H1 (cell line): ENCODE data around the gene PFN3. TPM values are rescaled to one million over a fixed set of nuclear protein-coding genes. Genes with fewer than 3 reads are reported as not detected.
A peak's percentile ranks its signal among the peaks of the same experiment; 100 is the strongest.

Experiments
- CTCF ChIA-PET: fragments of 300-600 bp; sonication (Branson Sonifier 250); formaldehyde crosslinking; loops from one replicate; lab custom pipeline; 2021; ENCODE audit not compliant: partially characterized antibody; lab: Charles Lee
- POLR2A ChIA-PET: fragments of 300-600 bp; sonication (Branson Sonifier 250); formaldehyde crosslinking; loops from one replicate; lab custom pipeline; 2021; ENCODE audit warnings: inconsistent platforms; ENCODE audit not compliant: partially characterized antibody; lab: Charles Lee
- DNase-seq, 2 experiments: peaks; one replicate each; pipeline versions ENCODE4 v3.0.0 to v3.0.0-alpha.2; 2010 to 2022; ENCODE audit warnings: low spot score in 2 of 2, low read depth in 1 of 2, mixed read lengths in 1 of 2
- FAIRE-seq: peaks from 2 replicates; lab custom pipeline; 2011; peaks lifted over from hg19 to GRCh38; lab: Jason Lieb, UNC
- H2AFZ ChIP-seq: 2 replicates; pipeline ENCODE4 v1.8.1; 2012; ENCODE audit warnings: low read length, inconsistent platforms
- H2AK5ac ChIP-seq: 2 replicates; pipeline ENCODE4 v1.6.1; 2013; ENCODE audit warnings: low read depth, low read length
- H2BK120ac ChIP-seq: replicated peaks from 2 replicates; pipeline ENCODE3; 2013; ENCODE audit warnings: low read depth, low read length, inconsistent platforms
- H2BK12ac ChIP-seq: 2 replicates; pipeline ENCODE4 v1.6.1; 2013; ENCODE audit warnings: low read depth, low read length
- H2BK15ac ChIP-seq: 2 replicates; pipeline ENCODE4 v1.6.1; 2013; ENCODE audit warnings: low read length
- H2BK20ac ChIP-seq: 2 replicates; pipeline ENCODE4 v1.6.1; 2013; ENCODE audit warnings: low read length
- H2BK5ac ChIP-seq: 2 replicates; pipeline ENCODE4 v1.6.1; 2013; ENCODE audit warnings: low read depth, low read length
- H3K14ac ChIP-seq: 2 replicates; pipeline ENCODE4 v1.6.1; 2013; ENCODE audit warnings: inconsistent platforms; ENCODE audit not compliant: insufficient read length
- H3K18ac ChIP-seq: 2 replicates; pipeline ENCODE4 v1.6.1; 2013; ENCODE audit warnings: low read length; ENCODE audit errors: extremely low read depth
- H3K23ac ChIP-seq: 2 replicates; pipeline ENCODE4 v1.6.1; 2013; ENCODE audit warnings: inconsistent platforms; ENCODE audit not compliant: insufficient read length
- H3K23me2 ChIP-seq: 2 replicates; pipeline ENCODE4 v1.6.1; 2013; ENCODE audit warnings: low read depth, low read length
- H3K27ac ChIP-seq: 2 replicates; pipeline ENCODE4 v1.6.1; 2011; ENCODE audit warnings: low read depth, low read length, inconsistent platforms
- H3K27me3 ChIP-seq, 4 experiments: replicated peaks in 1 of 4; 1 replicate in 1 of 4; 2 replicates in 3 of 4; pipeline versions ENCODE4 v1.6.1 to v1.8.1; 2011 to 2013; ENCODE audit warnings: low read length in 3 of 4, mild to moderate bottlenecking in 3 of 4, inconsistent platforms in 2 of 4, mixed read lengths in 2 of 4, moderate library complexity in 1 of 4; ENCODE audit not compliant: control insufficient read depth in 3 of 4, insufficient read depth in 3 of 4; ENCODE audit errors: extremely low read depth in 1 of 4
- H3K36me3 ChIP-seq, 4 experiments: 2 replicates each; pipeline versions ENCODE4 v1.6.1 to v1.8.1; 2011 to 2013; ENCODE audit warnings: mild to moderate bottlenecking in 4 of 4, low read length in 3 of 4, moderate library complexity in 2 of 4, control low read depth in 1 of 4, inconsistent platforms in 1 of 4; ENCODE audit not compliant: insufficient read depth in 4 of 4, control insufficient read depth in 2 of 4
- H3K4ac ChIP-seq: replicated peaks from 2 replicates; pipeline ENCODE3; 2013; ENCODE audit warnings: low read length, low read depth, mixed read lengths, inconsistent platforms; ENCODE audit not compliant: insufficient read length
- H3K4me1 ChIP-seq, 4 experiments: replicated peaks in 1 of 4; 1 replicate in 1 of 4; 2 replicates in 3 of 4; pipeline versions ENCODE4 v1.6.1 to v1.8.1; 2011 to 2013; ENCODE audit warnings: low read length in 3 of 4, inconsistent platforms in 2 of 4, mixed read lengths in 1 of 4; ENCODE audit not compliant: insufficient read depth in 4 of 4, control insufficient read depth in 3 of 4
- H3K4me2 ChIP-seq, 2 experiments: 2 replicates each; pipeline versions ENCODE4 v1.6.1 to v1.8.1; 2011 to 2013; ENCODE audit warnings: low read depth in 2 of 2, low read length in 2 of 2, control low read depth in 1 of 2, inconsistent platforms in 1 of 2, mild to moderate bottlenecking in 1 of 2; ENCODE audit not compliant: insufficient read depth in 1 of 2
- H3K4me3 ChIP-seq, 4 experiments: fragments of 200-600, 300-600 bp in 1 of 4; sonication (generic), shearing (Covaris generic), sonication (Bioruptor Twin) in 1 of 4; 2 replicates each; pipeline versions ENCODE4 v1.5.1 to v1.8.1; 2011 to 2016; ENCODE audit warnings: low read length in 4 of 4, low read depth in 3 of 4, control low read depth in 2 of 4, inconsistent platforms in 2 of 4, mild to moderate bottlenecking in 2 of 4, mixed read lengths in 1 of 4, moderate library complexity in 1 of 4; ENCODE audit not compliant: insufficient read depth in 2 of 4; ENCODE audit errors: extremely low read depth in 1 of 4
- H3K56ac ChIP-seq: replicated peaks from 2 replicates; pipeline ENCODE3; 2013; ENCODE audit warnings: low read depth, mild to moderate bottlenecking, mixed read lengths, low read length, inconsistent platforms; ENCODE audit not compliant: insufficient read length
- H3K79me1 ChIP-seq: 2 replicates; pipeline ENCODE4 v1.6.1; 2013; ENCODE audit warnings: low read depth, low read length, control low read depth
- H3K79me2 ChIP-seq, 2 experiments: 2 replicates each; pipeline versions ENCODE4 v1.6.1 to v1.8.1; 2012 to 2013; ENCODE audit warnings: low read length in 2 of 2, mild to moderate bottlenecking in 2 of 2, inconsistent platforms in 1 of 2; ENCODE audit not compliant: insufficient read depth in 2 of 2, control insufficient read depth in 1 of 2
- H3K9ac ChIP-seq, 4 experiments: replicated peaks in 1 of 4; 1 replicate in 1 of 4; 2 replicates in 3 of 4; pipeline versions ENCODE4 v1.6.1 to v1.8.1; 2011 to 2013; ENCODE audit warnings: low read depth in 3 of 4, low read length in 3 of 4, control low read depth in 2 of 4, mild to moderate bottlenecking in 2 of 4, moderate library complexity in 2 of 4, inconsistent platforms in 1 of 4; ENCODE audit errors: extremely low read depth in 1 of 4
- H3K9me3 ChIP-seq, 2 experiments: 2 replicates each; pipeline versions ENCODE4 v1.6.1 to v1.8.1; 2012 to 2013; ENCODE audit warnings: mild to moderate bottlenecking in 2 of 2, moderate library complexity in 2 of 2, control low read depth in 1 of 2, inconsistent platforms in 1 of 2, low read depth in 1 of 2, low read length in 1 of 2, mixed read lengths in 1 of 2; ENCODE audit not compliant: insufficient read depth in 2 of 2
- H4K20me1 ChIP-seq, 2 experiments: replicated peaks in 1 of 2; 2 replicates each; pipeline versions ENCODE3 to v1.8.1; 2011 to 2013; ENCODE audit warnings: inconsistent platforms in 2 of 2, low read length in 2 of 2, mild to moderate bottlenecking in 1 of 2; ENCODE audit not compliant: insufficient read depth in 2 of 2, control insufficient read depth in 1 of 2
- H4K5ac ChIP-seq: 2 replicates; pipeline ENCODE4 v1.6.1; 2013; ENCODE audit warnings: low read length, low read depth, mixed read lengths, inconsistent platforms; ENCODE audit not compliant: insufficient read length
- H4K8ac ChIP-seq: 2 replicates; pipeline ENCODE4 v1.8.0; 2013; ENCODE audit warnings: mild to moderate bottlenecking, moderate library complexity, low read length, inconsistent platforms; ENCODE audit not compliant: insufficient read depth; ENCODE audit errors: extremely low read depth
- H4K91ac ChIP-seq: replicated peaks from 2 replicates; pipeline ENCODE3; 2013; ENCODE audit warnings: low read length, mixed read lengths, inconsistent platforms; ENCODE audit not compliant: insufficient read length
- EP300 ChIP-seq, 2 experiments: IDR thresholded peaks; 1 replicate in 1 of 2; 2 replicates in 1 of 2; pipeline ENCODE4 v1.6.1; 2011 to 2012; ENCODE audit warnings: low read depth in 2 of 2, low read length in 2 of 2, mild to moderate bottlenecking in 2 of 2, borderline replicate concordance in 1 of 2, inconsistent platforms in 1 of 2, moderate library complexity in 1 of 2
- KDM1A ChIP-seq: fragments of 200-600, 300-600 bp; sonication (generic); IDR thresholded peaks from 2 replicates; pipeline ENCODE4 v1.7.1; 2016; ENCODE audit warnings: mild to moderate bottlenecking, low read length, borderline replicate concordance
- NANOG ChIP-seq: IDR thresholded peaks from 2 replicates; pipeline ENCODE4 v1.6.1; 2011; ENCODE audit warnings: low read length, low read depth, mild to moderate bottlenecking, inconsistent platforms; ENCODE audit not compliant: insufficient read depth, poor library complexity, severe bottlenecking
- SAP30 ChIP-seq: fragments of 300-600 bp; sonication (generic); IDR thresholded peaks from 2 replicates; pipeline ENCODE4 v1.7.1; 2012; ENCODE audit warnings: low read length, moderate library complexity, mild to moderate bottlenecking, inconsistent platforms; ENCODE audit not compliant: insufficient read depth, insufficient replicate concordance
- SIN3A ChIP-seq, 2 experiments: IDR thresholded peaks in 1 of 2; conservative IDR thresholded peaks in 1 of 2; 2 replicates each; pipeline ENCODE4 v1.6.1; 2011 to 2012; ENCODE audit warnings: low read length in 2 of 2, improper control_type of control experiment in 1 of 2, low read depth in 1 of 2, mild to moderate bottlenecking in 1 of 2
- WGBS, 2 experiments: shearing (Covaris generic) in 1 of 2; methylation state at CpG; one replicate each; pipeline versions ENCODE4 v1.1.6 to v1.1.7; 2013 to 2015; ENCODE audit warnings: low lambda C conversion rate in 2 of 2, mixed read lengths in 2 of 2, inconsistent platforms in 1 of 2, low coverage in 1 of 2, missing lambda C conversion rate in 1 of 2; ENCODE audit not compliant: insufficient replicate concordance in 2 of 2, insufficient coverage in 1 of 2, insufficient read length in 1 of 2; ENCODE audit errors: extremely low coverage in 1 of 2, missing lambda C conversion rate in 1 of 2; 5-methylcytosine and 5-hydroxymethylcytosine counted together
- polyA plus RNA-seq, 7 experiments: library from polyadenylated mRNA; depleted of rRNA in 3 of 7; stranded (reverse) in 5 of 7; unstranded in 2 of 7; fragments of >200 nt in 5 of 7; fragments of 200-250 nt in 2 of 7; gene quantifications; 1 replicate in 5 of 7; 2 replicates in 1 of 7; 4 replicates in 1 of 7; pipeline versions ENCODE4 v1.2.1 to v1.2.3, GENCODE V29; 2011 to 2013; ENCODE audit warnings: missing spikeins in 2 of 7, mixed read lengths in 2 of 7
- total RNA-seq: library from RNA; stranded (reverse); fragmentation: NEBNext Ultra II Directional; extraction: Animal tissue kit (Norgen Biotek cat#: 25700); gene quantifications from 2 replicates; pipeline ENCODE4 v1.2.1, GENCODE V29; 2021
- TF ChIP-seq, protein P1 (sequence below): IDR thresholded peaks from 2 replicates; pipeline ENCODE4 v1.6.1; 2012; ENCODE audit warnings: inconsistent platforms

Gene PFN3
- total and polyA plus RNA-seq, 2 of the 8 experiments (the other 6 are each of a cell fraction or from before 2014, with no cell fraction given) = not detected

- 0 out of 2 replicates have a peak overlapping the region, but pooled peaks have one; percentile 21 for H3K18ac ChIP-seq
- H4K91ac ChIP-seq = peak overlapping the region; percentile 58
- H2BK120ac ChIP-seq = no peak overlapping the region
- peak; percentile 89 to 95 for DNase-seq
- H3K23ac ChIP-seq = no peak overlapping the region
- no peak overlapping the region for H3K4me3 ChIP-seq
- no peaks in the 10 kb centered on the region for H3K36me3 ChIP-seq
- no peak overlapping the region for H4K8ac ChIP-seq
- H3K79me1 ChIP-seq = no peaks in the 10 kb centered on the region
- no peaks in the 10 kb centered on the region for H3K79me2 ChIP-seq
- FAIRE-seq = peak; percentile 94
- H2AK5ac ChIP-seq = 0 out of 2 replicates have a peak overlapping the region, but pooled peaks have one; percentile 29
- ChIA-PET POLR2A (interaction anchor here (0.6 to 4.2 kb wide), 19 partner anchors 9 to 266 kb away, joined by 3 to 51 read pairs (median 6); partner anchors contain the start of genes GRK6, PFN3 and PRR7), CTCF (interaction anchor here (0.6 to 18.7 kb wide), 32 partner anchors 8 to 309 kb away, joined by 3 to 430 read pairs (median 7); partner anchors contain the start of genes F12, GRK6, LMAN2 and PFN3)
- no peaks in the 10 kb centered on the region for H4K20me1 ChIP-seq
- H3K23me2 ChIP-seq = no peaks in the 10 kb centered on the region
- no peak overlapping the region for H3K9ac ChIP-seq
- H3K4me1 ChIP-seq = peaks cover 0 to 3% (median 0%) of the 10 kb centered on the region in 4 experiments; a peak in 4 of 7 replicates
- H3K27me3 ChIP-seq = peaks cover 0 to 17% (median 10%) of the 10 kb centered on the region in 4 experiments; a peak in 6 of 7 replicates
- peak overlapping the region; percentile 84; the same call in 1 of the 2 replicates for H2BK15ac ChIP-seq
- H2AFZ ChIP-seq = no peak overlapping the region
- no peak overlapping the region for H3K14ac ChIP-seq
- no peak overlapping the region for H2BK5ac ChIP-seq
- H3K27ac ChIP-seq = no peak overlapping the region
- WGBS, 2 experiments = 38% methylated on average over 13 of the region's 13 CpGs; no CpG with 5 or more reads in 1 of the 2 experiments
- H3K56ac ChIP-seq = no peak overlapping the region
- H3K4me2 ChIP-seq = no peak overlapping the region
- peak overlapping the region; percentile 13; the same call in 1 of the 2 replicates for H2BK12ac ChIP-seq
- H4K5ac ChIP-seq = peak overlapping the region; percentile 5
- H2BK20ac ChIP-seq = no peak overlapping the region
- no peaks in the 10 kb centered on the region for H3K9me3 ChIP-seq
- H3K4ac ChIP-seq = no peak overlapping the region
- TF ChIP-seq NANOG (no peak), EP300 (IDR thresholded peaks at IDR 0.05; ENCODE audit: borderline replicate concordance in 1 of 2, low read depth in 2 of 2, low read length in 2 of 2) (no peak), SIN3A (conservative IDR thresholded peaks at IDR 0.05 in 1 of 2, IDR thresholded peaks at IDR 0.05 in 1 of 2; ENCODE audit: low read depth in 1 of 2, low read length in 2 of 2) (peak in 1 of 2 experiments; percentile 95; a peak in 3 of 4 replicates), SAP30 (peak; percentile 54), KDM1A (peak; percentile 88)
- TF ChIP-seq, protein P1, sequence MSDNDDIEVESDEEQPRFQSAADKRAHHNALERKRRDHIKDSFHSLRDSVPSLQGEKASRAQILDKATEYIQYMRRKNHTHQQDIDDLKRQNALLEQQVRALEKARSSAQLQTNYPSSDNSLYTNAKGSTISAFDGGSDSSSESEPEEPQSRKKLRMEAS = peak; percentile 98
Measured at GRCh38 chr5:177390363-177391300, 9.8 kb downstream of the PFN3 start.
